Measurements from ENCODE around the gene DGKA. TPM values are rescaled to one million over a fixed set of nuclear protein-coding genes. Genes with fewer than 3 reads are reported as not detected.

Gene DGKA
- 1 to 10 TPM; 1.9 to 5.0 (median 2.6) TPM for total RNA-seq

DNA sequence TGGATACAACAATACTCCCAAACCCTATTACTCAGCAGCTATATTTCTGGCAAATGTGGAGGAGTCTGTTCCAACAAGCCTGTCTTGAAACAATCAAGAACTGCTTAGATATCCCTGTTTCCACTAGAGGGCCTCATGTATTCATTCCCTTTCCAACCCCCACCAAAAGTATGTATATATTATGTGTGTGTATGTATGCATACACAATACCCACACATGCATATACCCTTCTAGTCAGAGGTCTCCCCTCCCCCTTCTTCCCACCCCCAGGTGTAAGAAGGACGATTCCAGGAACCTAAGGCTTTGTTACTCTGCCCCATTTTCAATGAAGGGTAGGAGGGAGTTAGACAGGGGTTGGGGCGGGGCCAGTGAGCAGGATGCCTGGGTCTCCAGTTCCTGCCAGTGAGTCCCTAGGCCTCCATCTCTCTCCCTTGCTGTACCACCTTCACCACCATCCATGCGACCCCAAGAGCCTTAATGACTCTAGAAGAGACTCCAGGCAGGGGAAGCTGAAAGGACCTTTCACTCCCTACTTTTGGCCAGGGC is at the start of gene DGKA:
Gene DGKA, plus strand, starts transcription at position 392 of the 546 bp plus-strand sequence. CDS start 5,342 bp downstream, outside the sequence.
- TF ChIP-seq, protein P1, sequence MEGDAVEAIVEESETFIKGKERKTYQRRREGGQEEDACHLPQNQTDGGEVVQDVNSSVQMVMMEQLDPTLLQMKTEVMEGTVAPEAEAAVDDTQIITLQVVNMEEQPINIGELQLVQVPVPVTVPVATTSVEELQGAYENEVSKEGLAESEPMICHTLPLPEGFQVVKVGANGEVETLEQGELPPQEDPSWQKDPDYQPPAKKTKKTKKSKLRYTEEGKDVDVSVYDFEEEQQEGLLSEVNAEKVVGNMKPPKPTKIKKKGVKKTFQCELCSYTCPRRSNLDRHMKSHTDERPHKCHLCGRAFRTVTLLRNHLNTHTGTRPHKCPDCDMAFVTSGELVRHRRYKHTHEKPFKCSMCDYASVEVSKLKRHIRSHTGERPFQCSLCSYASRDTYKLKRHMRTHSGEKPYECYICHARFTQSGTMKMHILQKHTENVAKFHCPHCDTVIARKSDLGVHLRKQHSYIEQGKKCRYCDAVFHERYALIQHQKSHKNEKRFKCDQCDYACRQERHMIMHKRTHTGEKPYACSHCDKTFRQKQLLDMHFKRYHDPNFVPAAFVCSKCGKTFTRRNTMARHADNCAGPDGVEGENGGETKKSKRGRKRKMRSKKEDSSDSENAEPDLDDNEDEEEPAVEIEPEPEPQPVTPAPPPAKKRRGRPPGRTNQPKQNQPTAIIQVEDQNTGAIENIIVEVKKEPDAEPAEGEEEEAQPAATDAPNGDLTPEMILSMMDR (IDR thresholded peaks at IDR 0.05 in 4 of 5, conservative IDR thresholded peaks at IDR 0.05 in 1 of 5): peak in 3 of 5 experiments; percentile 13 to 43 (median 21)
- TF ChIP-seq POLR2A (IDR thresholded peaks at IDR 0.05): no peak
- Histone ChIP-seq H3K4me3 (peak within 1 kb of the TSS; percentile 47 to 66 (median 66)), H3K4me1 (peaks cover 25 to 38% of the 10 kb centered on the region in 2 donors), H3K27me3 (peaks cover 6 to 34% (median 14%) of the 10 kb centered on the region in 3 donors), H3K9me3 (no peaks in the 10 kb centered on the region), H3K36me3 (no peaks in the 10 kb centered on the region), H3K27ac (peak within 1 kb of the TSS; percentile 41 to 74 (median 61))
- intact Hi-C loops (cut with DNase I; ENCODE audit: low total_unique reads): no loop called here
- in situ Hi-C loops (cut with MboI; ENCODE audit: low sequenced_read_pairs in 4 of 4): loop anchor here in 2 of 4 donors (10.0 to 25.0 kb wide), 3 partner anchors 116 to 294 kb away; partner anchors contain the start of genes ORMDL2 (in 2 of the 2), SARNP (in 2 of the 2) and OR10P1 (in 1 of the 2)
- ATAC-seq: no peak
- DNase-seq: no peak

DNA sequence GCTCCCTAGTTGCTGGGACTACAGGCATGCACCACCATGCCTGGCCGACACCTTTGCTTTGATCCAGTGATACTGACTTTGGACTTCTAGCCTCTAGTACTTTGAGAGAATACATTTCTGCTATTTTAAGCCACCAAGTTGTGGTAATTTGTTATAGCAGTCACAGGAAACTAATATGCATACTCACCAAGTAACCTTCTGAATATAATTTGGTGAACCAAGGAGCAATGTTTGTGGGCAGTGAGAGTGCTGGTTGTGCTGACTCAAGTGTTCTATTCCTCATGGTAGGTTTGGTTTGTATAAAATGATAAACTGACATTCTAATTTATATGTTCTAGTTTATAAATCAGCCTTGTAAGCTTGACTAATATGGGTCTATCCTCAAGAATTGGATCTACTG is 45.8 kb upstream of the DGKA start:
- no peak for DNase-seq
- intact Hi-C loops (cut with DNase I; ENCODE audit: low total_unique reads): no loop called here
- H3K4me3 ChIP-seq: no peak overlapping the region
- in situ Hi-C loops (cut with MboI; ENCODE audit: low sequenced_read_pairs in 4 of 4): no loop called here
- TF ChIP-seq POLR2A (IDR thresholded peaks at IDR 0.05): no peak
- TF ChIP-seq, protein P1 (IDR thresholded peaks at IDR 0.05 in 4 of 5, conservative IDR thresholded peaks at IDR 0.05 in 1 of 5): no peak
- H3K36me3 ChIP-seq: no peaks in the 10 kb centered on the region
- ATAC-seq: no peak
- no peaks in the 10 kb centered on the region for H3K9me3 ChIP-seq
- H3K4me1 ChIP-seq: no peaks in the 10 kb centered on the region
- H3K27me3 ChIP-seq: no peaks in the 10 kb centered on the region
- no peak overlapping the region for H3K27ac ChIP-seq

GRCh38 chr12:55891310-55891709 is 39.7 kb upstream of the DGKA start:
- no peaks in the 10 kb centered on the region for H3K27me3 ChIP-seq
- H3K27ac ChIP-seq: no peak overlapping the region
- H3K9me3 ChIP-seq: no peaks in the 10 kb centered on the region
- no peak overlapping the region for H3K4me3 ChIP-seq
- no peak for TF ChIP-seq POLR2A (IDR thresholded peaks at IDR 0.05)
- TF ChIP-seq, protein P1 (IDR thresholded peaks at IDR 0.05 in 4 of 5, conservative IDR thresholded peaks at IDR 0.05 in 1 of 5): no peak
- DNase-seq (no peak), ATAC-seq (no peak)
- no peaks in the 10 kb centered on the region for H3K4me1 ChIP-seq
- intact Hi-C loops (cut with DNase I; ENCODE audit: low total_unique reads) (no loop called here), in situ Hi-C loops (cut with MboI; ENCODE audit: low sequenced_read_pairs in 4 of 4) (no loop called here)
- no peaks in the 10 kb centered on the region for H3K36me3 ChIP-seq

- Histone ChIP-seq H3K27ac (no peak overlapping the region), H3K4me1 (no peaks in the 10 kb centered on the region), H3K27me3 (no peaks in the 10 kb centered on the region), H3K9me3 (no peaks in the 10 kb centered on the region), H3K36me3 (no peaks in the 10 kb centered on the region), H3K4me3 (no peak overlapping the region)
- no peak for ATAC-seq
- intact Hi-C loops (cut with DNase I; ENCODE audit: low total_unique reads): no loop called here
- in situ Hi-C loops (cut with MboI; ENCODE audit: low sequenced_read_pairs in 4 of 4): no loop called here
- no peak for TF ChIP-seq POLR2A (IDR thresholded peaks at IDR 0.05)
- TF ChIP-seq, protein P1 (IDR thresholded peaks at IDR 0.05 in 4 of 5, conservative IDR thresholded peaks at IDR 0.05 in 1 of 5): no peak
- DNase-seq: no peak
Observed at GRCh38 chr12:55893723-55894122, 37.2 kb upstream of the DGKA start.
